Hematopoietic multipotent progenitor cell treated with erythropoietin and hydrocortisone succinate and interleukin-3 and kit ligand, for 4 days (in vitro differentiated cells): Measurements from ENCODE around the gene AIG1.

Experiments
- DNase-seq: peaks from one replicate; pipeline ENCODE4 v3.0.0-alpha.2; 2015

Gene AIG1

DNA sequence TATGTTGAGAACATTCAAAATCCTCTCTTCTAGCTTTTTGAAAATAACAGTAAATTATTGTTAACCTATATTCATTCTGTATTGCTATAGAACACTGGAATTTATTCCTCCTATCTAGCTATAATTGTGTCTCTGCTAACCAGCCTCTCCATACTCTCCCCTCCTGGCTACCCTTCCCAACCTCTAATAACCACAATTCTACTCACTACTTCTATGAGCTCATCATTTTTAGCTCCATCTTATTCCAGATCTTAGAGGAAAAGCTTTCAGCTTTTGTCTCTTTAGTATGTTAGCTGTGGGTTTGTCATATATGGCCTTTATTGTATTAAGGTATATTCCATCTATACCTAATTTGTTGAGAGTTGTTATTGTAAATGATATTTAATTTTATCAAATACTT is 108.8 kb downstream of the AIG1 start:
- no peak for DNase-seq

GRCh38 chr6:143174516-143174915 is 113.8 kb downstream of the AIG1 start:
- no peak for DNase-seq

DNA sequence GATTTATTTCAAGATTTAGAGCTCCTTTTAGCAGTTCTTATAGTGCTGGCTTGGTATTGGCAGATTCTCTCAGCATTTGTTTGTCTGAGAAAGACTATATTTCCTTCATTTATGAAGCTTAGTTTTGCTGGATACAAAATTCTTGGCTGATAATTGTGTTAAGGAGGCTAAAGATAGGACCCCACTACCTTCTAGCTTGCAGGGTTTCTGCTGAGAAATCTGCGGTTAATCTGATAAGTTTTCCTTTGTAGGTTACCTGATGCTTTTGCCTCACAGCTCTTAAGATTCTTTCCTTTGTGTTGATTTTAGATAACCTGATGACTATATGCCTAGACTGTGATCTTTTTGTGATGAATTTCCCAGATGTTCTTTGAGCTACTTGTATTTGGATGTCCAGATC is 114.3 kb downstream of the AIG1 start:
- no peak for DNase-seq

DNA sequence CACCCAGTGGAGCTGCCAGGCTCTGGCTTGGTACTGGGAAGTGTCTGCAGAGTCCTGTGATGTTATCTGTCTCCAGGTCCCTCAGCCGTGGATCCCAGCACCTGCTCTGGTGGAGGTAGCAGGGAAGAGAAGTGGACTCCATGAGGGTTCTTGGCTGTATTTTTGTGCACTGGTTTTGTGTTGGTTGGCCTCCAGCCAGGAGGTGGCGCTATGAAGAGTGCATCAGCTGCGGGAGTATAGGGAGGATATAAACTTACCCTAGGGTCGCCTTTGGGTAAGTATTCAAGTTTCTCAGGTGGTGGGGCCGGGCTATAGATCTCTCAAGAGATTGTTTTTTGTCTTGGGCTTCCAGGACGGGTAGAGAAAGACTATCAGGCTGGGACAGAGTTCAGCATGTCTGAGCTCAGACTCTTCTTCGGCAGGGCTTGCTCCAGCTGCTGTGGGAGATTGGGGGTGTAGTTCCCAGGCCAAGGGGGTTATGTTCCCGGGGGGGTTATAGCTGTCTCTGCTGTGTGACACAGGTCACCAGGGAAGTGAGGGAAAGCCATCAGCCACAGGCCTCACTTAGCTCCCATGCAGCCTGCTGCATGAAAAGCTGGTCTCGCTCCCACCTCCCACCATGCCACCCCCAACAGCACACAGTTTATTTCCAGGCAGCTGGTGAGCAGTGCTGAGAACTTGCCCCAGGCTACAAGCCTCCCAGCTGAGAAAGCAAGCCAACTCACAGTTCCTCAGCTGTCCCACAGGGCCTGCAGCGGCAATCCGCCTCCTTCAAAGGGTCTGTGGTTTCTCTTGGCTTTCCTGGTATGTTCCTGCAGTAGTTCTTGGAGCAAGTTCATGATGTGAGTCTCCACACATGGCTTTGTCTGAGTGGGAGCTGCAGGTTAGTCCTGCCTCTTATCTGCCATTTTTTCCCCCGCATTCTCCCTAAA is 115.7 kb downstream of the AIG1 start:
- DNase-seq, result no peak

DNA sequence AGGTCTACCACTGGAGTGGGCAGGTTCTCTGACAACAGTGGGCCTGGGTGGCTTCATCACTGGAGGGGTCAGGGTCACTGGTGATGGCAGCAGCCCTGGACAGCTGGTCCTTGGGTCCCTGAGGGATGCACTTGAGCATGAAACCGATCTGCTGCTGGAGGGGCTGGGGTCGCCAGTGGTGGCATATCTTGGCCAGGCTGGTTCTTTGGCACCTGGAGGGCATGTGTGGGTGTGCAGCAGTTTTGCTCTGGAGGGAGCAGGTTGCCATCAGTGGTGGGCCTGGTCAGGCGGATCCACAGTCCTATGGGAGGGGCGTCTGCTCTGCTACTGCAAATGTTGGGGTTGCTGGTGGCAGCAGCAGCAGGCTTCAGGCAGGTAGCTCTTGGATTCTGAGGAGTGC is 117.0 kb downstream of the AIG1 start:
- no peak for DNase-seq

DNA sequence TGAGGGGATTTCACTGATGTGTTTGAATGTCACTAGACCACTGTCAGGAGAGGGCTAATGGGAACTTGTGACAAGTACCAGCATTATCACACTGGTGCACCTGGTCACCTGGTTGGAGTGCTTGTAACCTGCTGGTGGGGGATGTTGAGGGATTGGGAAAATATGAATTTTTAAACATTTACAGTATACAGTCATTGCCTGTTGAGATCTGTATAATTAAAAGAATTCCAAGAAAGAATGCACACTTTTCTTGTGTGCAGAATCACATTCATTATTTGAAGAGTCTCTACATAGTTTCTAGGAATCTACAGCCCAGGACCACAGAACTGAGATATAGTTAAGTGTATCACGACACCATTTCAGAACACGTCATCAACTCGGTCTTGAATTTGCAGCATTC is 118.4 kb downstream of the AIG1 start:
- no peak for DNase-seq

DNA sequence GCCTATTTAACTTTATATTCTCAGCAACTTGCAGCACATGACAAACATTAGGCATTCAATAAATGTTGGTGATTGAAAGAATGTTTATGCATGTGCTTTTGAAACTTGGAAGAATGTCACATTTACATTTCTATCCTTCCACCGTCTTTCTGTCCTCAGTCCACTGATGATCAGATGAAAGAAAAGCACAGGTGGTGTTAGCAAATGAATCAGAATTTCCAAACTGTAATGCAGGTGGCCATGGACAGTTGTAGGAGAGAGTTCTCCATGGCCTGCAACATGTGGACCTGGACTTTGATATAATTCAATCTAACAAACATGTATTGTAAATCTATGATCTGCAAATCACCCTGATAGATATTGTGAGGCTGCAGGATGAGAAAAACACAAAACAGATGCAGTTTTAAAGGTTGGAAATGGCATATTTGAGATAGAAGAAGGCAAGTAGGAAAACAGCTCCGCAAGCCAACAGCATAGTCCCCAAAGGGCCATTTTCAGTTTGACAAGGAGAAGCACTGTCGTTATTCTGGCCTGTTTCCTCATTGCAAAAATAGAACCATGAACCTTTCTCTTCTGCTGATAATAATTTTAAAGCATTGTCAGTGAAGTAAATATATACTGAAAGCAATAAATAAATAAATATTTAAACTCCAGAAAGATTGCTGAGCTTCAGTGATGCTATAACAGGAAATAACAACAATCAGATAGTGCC is 119.4 kb downstream of the AIG1 start:
- no peak for DNase-seq

DNA sequence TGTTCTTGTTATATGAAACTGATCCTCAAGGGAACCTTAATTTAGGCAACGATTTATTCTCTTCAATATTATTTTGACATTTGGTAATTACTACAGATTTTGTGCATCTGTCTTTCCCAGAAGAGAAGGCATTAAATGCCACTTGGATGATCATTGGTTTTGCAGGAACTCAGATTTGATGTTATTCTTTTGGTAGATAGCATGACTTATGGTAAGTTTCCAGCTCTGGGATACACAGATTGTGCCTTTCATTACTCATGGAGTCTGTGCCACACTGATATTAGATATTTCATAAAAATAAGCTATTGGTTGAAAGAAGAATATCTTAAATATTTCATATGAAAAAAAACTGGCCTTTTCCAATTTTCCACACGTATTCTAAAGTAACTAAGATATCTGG is 120.1 kb downstream of the AIG1 start:
- no peak for DNase-seq

DNA sequence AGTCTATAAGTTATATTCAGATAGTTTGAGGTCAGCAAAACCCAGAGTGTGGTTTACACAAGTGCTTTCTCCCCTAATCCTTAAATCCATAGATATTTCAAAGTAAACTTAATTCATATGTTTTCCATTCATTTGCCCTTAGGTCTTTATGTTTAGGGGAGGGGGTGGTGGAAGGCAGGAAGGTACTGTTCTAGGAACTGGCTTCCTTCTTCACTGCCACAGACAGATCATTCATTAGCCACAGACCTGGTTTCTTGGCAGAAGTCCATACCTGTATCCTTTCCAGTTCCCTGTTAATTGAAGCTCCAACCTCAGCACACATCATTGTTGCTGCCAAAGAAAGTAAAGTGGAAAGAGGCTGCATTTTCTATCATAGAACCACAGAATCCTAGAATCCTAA is 123.0 kb downstream of the AIG1 start:
- no peak for DNase-seq

DNA sequence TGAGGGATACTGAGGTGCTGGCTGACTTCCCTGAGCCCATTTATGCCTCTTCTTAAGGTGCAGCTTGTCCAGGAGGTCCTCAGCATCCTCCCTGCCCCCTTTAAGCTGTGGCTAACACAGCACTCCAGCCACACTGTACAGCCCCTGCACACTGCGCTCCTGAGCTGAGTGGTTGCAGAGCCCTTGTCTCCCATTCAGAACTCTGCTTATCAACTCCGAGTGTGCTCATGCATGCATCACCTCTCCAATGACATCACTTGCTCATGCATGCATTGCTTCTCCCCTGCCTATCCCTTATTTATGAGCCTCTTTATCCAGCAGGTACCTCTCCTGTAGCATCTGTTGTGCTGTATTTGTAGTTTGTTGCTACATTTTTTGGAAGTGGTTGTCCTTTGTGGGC is 124.6 kb downstream of the AIG1 start:
- no peak for DNase-seq

GRCh38 chr6:143187238-143187923 is 126.7 kb downstream of the AIG1 start:
- DNase-seq, result no peak

DNA sequence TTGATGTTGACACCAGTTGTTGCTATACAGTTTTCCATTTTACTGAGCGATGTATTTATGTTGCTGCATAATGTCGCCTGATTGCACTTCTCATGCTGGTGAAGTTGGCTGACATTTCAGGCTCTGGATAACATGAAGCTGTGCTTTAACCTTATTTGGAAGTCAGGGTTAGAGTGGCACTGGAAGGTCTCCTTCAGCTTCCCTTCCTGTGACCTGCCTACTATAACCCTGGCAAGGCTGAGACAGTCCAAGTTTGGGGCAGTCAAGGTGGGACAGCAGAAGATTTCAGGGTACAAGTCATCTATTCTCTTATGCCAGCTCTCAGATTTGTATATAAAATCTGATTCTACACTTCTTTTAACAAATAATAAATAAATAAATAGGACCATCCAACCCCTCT is 127.6 kb downstream of the AIG1 start:
- no peak for DNase-seq

GRCh38 chr6:143191361-143191760 is 130.7 kb downstream of the AIG1 start:
- DNase-seq, result no peak

DNA sequence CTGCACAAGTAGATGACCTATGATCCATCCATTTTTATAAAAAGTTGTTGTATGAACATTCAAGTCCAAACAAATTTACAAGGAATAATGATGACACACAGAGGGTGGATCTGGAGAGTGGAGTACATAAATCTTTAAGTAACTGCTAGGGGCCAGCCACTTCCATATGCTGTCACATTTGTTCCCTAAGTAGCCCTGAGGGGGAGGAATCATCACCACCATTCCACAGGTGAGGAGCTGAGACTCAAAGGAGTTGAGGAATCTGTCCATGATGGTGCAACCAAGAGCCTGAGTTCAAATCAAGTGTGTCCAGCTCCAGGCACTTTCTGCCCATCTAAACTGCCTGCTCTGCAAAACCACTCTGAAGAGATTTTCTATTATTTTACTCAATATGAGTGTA is 132.1 kb downstream of the AIG1 start:
- DNase-seq, result no peak

GRCh38 chr6:143193571-143194094 is 132.9 kb downstream of the AIG1 start:
- DNase-seq, result no peak

DNA sequence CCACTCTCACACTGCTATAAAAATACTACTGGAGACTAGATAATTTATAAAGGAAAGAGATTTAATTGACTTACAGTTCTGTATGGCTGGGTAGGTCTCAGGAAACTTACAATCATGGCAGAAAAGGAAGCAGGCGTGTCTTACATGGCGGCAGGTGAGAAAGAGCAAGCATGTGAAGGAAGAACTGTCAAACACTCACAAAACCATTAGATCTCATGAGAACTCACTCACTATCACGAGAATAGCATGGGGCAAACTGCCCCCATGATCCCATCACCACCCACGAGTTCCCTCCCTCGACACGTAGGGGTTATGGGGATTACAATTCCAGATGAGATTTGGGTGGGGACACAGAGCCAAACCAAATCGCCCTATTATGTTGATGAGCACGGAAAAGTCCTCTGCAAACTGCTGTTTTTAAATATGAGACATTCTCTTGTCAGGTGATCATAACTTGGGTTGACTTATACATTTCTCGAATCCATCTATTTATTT is 133.5 kb downstream of the AIG1 start:
- no peak for DNase-seq

DNA sequence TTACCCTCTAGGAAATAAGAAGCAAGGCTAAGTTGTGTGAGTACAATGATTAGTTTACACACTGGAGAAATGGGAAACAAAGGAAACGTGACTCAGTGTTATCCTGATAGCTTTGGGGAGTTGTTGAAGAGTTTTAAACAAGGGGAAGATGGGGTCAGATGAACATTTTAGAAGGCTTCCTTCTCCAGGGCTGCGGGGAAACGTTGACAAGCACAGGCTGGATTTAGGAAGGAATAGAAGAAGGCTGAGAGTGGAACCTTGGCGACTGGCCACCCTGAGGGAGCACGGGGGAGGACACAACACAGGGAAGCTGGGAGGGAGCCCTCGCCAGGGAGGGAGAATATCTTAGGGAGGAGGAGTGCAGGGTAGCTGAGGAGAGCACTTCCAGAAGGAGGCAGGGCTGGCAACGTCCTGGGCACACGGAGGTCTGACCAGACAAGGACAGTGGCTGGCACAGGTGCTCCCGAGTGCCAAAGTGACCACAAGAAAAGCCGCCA is 134.7 kb downstream of the AIG1 start:
- DNase-seq, result no peak

DNA sequence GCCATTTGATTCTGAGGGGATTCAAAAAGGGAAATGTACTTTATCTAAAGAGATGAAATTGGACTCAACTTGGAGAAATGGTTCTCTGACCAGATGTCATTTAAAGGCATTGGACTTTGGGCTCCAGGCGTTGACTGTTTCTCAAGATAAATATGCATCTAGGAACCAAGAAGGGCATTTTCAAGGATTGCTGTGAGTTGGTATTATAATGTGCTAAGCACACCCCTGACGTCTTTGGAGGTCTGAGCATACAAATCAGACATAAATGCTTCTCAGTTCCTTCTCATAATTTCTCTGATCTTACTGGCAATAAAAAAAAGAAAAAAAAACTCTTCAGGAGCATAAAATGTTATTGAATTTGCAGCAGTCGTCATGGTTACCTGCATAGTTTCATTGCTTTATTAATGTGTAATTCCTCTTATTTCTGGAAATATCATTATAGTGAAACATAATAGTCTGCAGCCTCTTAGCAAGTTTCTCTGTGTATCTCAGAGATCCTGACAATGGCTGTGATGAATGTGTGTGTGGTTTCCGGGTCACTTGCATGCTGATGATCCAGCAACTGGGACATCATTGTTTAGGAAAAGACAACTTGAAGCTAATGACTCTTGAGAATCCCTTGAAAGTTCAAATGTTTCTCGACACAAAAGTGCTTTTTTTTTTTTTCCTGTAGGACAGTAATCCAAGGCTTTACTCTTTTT is 136.0 kb downstream of the AIG1 start:
- DNase-seq, result no peak

GRCh38 chr6:143197377-143197776 is 136.7 kb downstream of the AIG1 start:
- DNase-seq, result no peak

DNA sequence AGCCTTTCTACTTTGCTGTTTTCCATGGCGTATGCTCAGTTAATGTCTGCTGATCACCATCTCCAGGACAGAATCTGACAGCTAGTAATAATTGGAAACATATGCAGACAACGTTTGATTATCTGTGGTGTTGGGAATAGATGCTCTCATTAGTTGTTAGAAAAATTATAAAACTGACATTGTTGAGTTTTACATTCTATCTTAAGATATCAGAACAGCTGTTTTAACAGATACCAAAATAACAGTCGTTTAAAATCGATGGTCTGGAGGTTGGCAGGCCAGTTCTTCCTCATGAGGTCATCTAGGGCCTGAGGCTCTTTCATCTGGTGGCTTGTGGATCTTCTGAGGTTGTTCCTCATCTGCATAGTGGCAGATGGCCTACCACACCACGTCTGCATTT is 137.6 kb downstream of the AIG1 start:
- DNase-seq, result peak; percentile 10

DNA sequence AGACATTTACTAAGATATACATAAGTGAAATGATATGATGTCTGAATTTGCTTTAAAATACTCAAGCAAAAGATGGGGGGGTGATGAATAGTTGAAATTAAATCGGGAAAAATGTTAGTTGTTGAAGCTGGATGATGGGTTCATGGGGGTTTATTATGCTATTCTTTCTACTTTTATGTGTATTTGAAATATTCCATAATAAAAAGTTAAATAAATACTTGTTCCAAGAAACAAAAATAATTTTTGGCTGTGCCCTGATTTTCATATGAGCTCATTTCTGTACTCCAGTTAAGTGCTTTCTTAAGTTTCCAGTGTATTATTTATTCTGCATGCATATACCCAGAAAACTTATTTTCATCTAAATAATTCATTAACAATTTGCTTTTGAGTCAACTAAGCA is 138.6 kb downstream of the AIG1 start:
- DNase-seq, result no peak

DNA sequence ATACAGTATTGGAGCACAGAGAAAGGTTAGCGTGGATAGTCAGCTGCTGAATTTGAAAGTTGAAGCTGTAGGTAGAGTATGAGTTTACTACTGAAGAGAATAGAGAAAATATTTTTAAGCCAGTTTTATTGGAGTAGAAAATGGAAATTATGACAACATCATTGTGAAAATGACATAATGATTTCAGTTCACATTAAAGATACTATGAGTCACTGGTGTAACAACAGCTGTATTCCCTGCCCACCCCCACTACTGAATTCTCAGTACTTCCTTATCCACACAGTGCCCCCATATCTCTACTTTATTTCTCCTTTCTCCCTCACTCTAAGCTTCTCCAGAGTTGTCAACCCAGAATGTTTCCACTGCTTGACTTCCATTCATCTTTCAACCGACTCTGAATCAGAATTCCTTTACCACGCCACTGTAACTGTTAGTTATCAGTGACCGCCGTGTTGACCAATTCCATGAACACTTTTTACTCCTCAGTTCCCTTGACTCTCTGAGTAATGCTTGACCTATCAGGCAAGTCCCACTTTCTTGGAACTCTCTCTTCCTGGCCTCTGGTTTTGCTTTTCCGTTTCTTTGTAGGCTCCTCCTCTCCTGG is 139.6 kb downstream of the AIG1 start:
- DNase-seq, result peak; percentile 6
